ENCODE measurements around the gene TRIM2.

The TRIM2 gene

DNA sequence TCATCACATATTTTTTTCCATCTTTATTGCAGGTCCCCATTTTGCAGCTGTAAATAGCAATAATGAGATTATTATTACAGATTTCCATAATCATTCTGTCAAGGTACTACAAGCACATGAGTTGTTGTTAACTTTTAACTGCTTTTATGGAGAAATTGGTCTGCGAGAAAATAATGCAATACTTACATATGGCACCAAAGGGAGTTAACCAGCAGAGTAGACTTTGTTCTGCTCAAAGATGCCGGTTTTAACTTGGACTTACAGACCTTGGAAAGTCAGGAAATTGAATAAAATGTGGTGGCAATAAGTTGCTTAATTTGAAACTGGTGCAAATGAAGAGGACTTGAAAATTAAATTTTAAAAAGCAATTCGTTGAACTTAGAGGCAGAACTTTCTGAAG, 119.8 kb downstream of the TRIM2 start:
- no peak overlapping the region for H3K4me3 ChIP-seq (ENCODE audit: low read depth, low read length)

DNA sequence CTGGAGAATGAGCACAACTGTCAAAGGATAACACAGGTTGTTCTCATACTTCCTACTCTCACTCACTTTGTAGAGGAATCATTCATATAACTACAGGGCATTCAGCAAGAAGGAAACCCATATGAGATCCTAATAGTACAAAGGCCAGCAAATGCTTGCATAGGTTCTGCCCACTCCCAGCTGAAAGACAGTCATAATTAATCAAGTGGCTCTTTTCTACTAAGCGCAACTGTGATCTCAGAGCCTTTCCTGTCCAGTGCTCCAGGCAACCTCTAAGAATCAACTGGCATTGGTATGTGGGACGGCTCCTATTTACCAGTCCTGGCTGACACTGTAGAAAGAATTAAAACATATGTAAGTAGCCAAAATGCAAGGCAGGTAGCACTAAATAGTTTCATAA, 121.3 kb downstream of the TRIM2 start:
- H3K4me3 ChIP-seq (ENCODE audit: low read depth, low read length) = no peak overlapping the region

DNA sequence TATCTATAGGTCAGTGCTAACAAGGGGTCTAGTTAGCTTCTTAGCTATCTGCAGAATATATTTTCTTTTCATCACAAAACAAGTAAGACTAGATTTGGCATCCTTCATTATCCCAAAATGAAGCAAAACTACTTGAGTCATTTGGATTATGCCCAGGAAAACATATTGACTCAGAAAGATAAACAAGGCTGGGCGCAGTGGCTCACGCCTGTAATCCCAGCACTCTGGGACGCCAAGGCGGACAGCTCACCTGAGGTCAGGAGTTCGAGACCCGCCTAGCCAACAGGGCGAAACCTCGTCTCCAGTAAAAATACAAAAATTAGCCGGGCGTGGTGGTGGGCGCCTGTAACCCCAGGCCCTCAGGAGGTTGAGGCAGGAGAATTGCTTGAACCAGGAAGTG, 122.3 kb downstream of the TRIM2 start:
- no peak overlapping the region for H3K4me3 ChIP-seq (ENCODE audit: low read depth, low read length)

- H3K4me3 ChIP-seq (ENCODE audit: low read depth, low read length) = no peak overlapping the region
Observed at GRCh38 chr4:153327247-153327646, 123.0 kb downstream of the TRIM2 start.

GRCh38 chr4:153332936-153333335, 128.7 kb downstream of the TRIM2 start:
- H3K4me3 ChIP-seq (ENCODE audit: low read depth, low read length) = no peak overlapping the region

GRCh38 chr4:153333874-153334273, 129.6 kb downstream of the TRIM2 start:
- no peak overlapping the region for H3K4me3 ChIP-seq (ENCODE audit: low read depth, low read length)

GRCh38 chr4:153335665-153336064, 131.4 kb downstream of the TRIM2 start:
- no peak overlapping the region for H3K4me3 ChIP-seq (ENCODE audit: low read depth, low read length)

GRCh38 chr4:153337686-153338085, 133.4 kb downstream of the TRIM2 start:
- H3K4me3 ChIP-seq (ENCODE audit: low read depth, low read length) = no peak overlapping the region

DNA sequence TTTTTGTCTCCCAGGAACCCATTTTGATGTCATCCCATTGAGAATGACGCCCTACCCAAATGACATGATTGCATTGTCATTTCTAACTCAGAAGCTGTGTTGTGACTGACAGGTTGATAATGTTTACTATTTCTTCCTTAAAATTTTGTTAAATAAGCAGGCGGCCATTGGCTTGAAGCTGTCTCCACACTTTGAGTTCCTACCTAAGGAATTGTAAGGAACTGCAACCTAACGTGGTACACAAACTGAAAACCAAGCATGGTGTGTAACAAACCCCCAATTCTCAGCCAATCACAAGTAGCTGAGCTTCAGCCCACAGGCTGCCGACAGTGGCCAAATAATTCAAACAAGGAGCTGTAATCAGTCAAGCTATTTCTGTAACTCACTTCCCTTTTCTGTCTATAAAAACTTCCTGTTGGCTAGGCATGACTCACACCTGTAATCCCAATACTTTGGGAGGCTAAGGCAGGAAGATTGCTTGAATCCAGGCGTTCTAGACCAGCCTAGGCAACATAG, 137.4 kb downstream of the TRIM2 start:
- H3K4me3 ChIP-seq (ENCODE audit: low read depth, low read length) = no peak overlapping the region

GRCh38 chr4:153342751-153343552, 138.7 kb downstream of the TRIM2 start:
- H3K4me3 ChIP-seq (ENCODE audit: low read depth, low read length) = no peak overlapping the region

DNA sequence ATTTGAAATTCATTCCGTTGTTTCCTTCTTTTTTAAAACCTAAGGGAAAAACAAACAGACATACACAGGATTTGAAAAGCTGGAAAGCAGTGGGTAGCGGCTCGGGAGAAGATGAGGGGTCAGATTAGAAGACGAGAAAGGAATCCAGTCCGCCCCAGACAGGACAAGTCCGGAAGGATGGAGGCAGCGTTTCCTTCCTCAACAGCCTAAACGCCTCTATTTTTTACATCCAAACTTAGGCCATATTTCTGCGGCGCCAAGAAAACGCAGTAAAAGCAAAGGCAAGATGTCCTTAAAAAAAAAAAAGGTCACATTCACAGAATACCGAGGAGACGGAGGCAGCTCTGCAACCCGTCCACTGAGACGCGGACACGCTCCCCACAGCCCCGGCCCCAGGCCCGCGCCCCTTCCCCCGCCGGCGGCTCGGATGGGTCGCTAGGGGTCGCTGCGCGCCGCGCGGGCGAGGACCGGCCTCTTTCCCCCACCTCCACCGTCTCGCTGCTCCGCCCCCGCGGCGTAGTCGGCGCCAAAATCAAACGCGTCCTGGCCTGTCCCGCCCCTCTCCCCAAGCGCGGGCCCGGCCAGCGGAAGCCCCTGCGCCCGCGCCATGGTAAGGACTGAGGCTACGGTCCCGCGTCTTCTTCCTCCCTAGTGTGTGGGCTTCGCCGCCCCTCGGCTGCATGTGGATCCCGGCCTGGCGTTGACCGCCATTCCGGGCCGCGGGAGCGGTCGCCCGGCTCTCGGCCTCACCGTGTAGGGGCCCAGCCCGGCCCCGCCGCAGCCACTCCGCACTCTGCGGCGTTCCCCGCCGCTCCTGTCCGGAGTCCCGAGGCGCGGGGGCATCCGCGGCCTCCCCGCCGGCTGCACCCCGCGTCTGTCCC, 140.1 kb downstream of the TRIM2 start, which contains the start of gene MND1:
Gene MND1, plus strand, starts transcription at position 558 of the 881 bp plus-strand sequence. Its CDS starts 50 bp downstream, at position 608.
- peak within 1 kb of the TSS; percentile 82 for H3K4me3 ChIP-seq (ENCODE audit: low read depth, low read length)

DNA sequence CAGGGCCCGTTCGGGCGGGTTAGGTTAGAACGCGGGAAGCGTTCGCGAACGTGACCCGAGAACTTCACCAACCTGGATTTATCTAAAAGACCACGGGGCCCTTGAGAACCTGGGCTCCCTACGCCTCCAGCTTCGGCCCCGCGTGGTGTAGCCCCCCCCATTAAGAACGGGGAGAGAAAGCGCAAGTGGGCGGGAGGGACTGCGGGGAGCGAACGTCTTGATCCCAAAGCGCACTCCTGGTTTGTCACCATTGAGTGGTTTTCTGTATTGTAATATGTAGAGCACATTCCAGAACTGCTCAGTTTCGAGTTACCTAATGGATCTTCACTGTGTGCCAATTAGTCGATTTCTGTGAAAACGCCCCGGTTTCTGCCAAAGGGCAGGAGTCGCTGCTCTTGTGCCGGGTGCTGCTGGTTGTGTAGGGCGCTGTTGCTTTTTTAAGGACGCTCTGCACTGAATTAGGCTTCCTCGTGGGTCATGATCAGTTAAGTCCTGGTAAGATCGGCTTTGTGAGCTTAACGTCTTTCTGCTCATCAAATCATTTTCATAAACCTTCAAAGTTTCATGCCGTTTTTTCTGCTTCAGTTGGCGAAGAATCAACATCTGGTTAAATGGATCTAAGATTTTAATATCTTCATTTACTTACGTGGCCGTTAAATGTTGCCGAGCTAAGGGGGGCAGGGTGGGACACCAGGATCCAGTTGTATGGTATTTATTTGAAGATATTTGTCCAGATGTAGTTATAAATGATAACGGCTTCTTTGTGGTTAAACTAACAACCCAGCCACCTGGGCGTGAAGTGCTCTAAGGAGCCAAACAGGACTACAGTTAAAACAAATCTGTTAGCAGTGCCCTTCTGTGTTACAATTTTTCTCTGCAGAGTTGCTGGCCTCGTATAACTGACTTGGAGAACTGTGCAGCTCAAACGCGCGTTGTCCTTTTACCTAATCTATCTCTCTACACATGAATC, 141.1 kb downstream of the TRIM2 start:
- peak overlapping the region; percentile 82 for H3K4me3 ChIP-seq (ENCODE audit: low read depth, low read length)

DNA sequence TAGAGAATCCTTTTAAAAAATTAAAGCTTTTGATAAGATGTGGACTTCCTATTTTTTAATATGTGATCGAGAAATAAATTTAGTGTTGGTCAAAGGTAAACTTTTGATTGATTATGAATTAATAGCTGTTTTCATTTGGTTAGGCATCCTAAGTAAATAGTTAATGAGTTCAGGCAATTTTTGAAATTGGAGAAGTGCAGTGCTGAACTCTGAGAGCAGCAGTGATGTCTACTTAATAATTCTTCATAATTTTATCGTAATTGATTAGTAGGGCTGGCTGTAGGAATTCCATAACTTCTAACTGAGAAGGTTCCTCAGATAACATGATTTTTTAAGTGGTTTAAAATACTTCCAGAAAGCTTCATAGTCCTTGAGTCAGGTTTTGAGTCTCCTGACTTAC, 141.8 kb downstream of the TRIM2 start:
- H3K4me3 ChIP-seq (ENCODE audit: low read depth, low read length) = peak overlapping the region; percentile 82

GRCh38 chr4:153346563-153346962, 142.3 kb downstream of the TRIM2 start:
- no peak overlapping the region for H3K4me3 ChIP-seq (ENCODE audit: low read depth, low read length)

- no peak overlapping the region for H3K4me3 ChIP-seq (ENCODE audit: low read depth, low read length)
Observed at GRCh38 chr4:153347117-153347516, 142.9 kb downstream of the TRIM2 start.

DNA sequence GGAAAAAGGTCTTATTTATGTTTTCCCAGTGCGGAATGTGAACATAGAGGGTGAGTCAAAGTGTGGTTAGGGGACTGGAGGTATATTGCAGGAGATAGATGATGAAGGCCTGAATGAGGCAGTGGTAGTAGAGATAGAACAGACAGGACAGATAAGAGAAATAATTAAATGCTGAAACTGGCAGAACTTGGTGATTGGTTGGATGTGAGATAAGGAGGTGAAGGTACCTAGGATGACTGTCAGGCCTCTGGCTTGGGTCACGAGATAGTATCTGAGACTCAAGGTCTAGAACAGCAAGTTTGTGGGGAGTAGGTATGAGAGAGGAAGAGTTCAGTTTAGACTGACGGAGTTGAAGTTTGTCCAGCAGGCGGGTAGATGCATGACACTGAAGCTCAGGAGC, 143.8 kb downstream of the TRIM2 start:
- no peak overlapping the region for H3K4me3 ChIP-seq (ENCODE audit: low read depth, low read length)

DNA sequence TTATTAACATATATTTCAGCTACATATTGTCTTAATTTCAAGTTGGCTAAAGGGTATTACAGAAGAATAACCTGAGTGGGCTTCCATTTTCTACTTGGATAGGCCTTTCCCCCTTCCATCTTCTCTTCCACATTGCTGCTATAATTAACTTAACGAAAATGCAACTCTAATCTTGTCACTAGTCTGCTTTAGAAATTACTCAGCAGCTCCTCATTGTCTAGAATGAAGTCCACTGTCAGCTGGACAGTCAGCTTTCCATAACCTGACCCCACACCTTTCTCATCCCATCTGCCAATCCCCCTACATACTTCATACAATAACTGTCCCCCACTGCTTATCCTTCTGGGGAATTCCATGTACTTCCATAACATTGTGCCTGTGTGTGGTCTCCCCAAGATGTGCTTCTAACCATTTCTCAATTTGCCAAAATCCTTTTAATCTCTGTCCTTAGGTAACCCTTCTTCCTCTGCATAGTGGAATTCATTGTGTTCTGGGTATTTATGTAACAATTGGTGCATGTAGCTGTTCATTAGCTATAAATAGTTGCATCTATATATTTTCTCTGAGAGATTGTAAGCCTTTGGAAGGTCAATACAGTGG, 145.1 kb downstream of the TRIM2 start:
- H3K4me3 ChIP-seq (ENCODE audit: low read depth, low read length) = no peak overlapping the region

DNA sequence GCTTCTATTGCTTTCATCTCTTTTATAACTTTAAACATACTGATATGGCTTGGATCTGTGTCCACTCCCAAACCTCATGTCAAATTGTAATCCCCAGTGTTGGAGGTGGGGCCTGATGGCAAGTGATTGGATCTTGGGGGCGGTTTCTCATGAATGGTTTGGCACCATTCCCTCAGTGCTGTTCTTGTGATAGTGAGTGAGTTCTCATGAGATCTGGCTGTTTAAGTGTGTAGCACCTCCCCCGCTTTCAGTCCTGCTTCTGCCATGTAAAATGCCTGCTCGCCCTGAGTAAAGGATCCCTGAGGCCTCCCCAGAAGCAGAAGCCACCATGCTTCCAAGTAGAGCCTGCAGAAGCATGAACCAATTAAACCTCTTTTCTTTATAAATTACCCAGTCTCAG, 157.9 kb downstream of the TRIM2 start:
- H3K4me3 ChIP-seq (ENCODE audit: low read depth, low read length) = no peak overlapping the region

DNA sequence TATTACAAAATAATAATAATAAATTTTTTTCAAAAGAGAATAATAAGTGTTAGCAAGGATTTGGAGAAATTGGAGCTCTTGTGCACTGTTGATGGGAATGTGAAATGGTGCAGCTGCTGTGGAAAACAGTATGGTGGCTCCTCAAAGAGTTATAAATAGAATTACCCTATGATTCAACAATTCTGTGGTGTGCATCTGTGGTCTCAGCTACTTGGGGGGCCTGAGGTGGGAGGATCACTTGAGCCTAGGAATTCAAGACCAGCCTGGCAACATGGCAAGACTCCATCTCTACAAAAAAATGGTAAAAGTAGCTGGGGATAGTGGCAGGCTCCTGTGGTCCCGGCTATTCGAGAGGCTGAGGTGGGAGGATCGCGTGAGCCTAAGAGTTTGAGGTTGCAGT, 159.8 kb downstream of the TRIM2 start:
- no peak overlapping the region for H3K4me3 ChIP-seq (ENCODE audit: low read depth, low read length)

DNA sequence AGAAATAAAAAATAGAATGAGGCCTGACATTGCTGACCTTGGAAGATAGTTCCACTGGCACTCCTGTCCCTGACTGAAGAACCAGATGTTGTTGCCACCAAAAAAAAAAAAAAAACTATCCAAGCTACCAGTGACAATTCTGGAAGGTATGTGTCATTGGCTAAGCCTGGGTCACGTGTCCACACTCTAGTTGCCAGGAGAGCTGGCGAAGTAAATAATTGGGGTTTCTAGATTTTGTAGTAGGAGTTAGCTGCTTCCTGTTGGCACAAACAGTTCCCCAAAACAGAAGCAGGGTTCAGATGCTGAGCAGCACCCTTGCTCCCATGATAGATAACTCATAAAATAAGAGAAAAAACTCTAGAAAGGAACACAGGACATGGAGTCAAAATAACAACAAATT, 160.8 kb downstream of the TRIM2 start:
- no peak overlapping the region for H3K4me3 ChIP-seq (ENCODE audit: low read depth, low read length)
